SK-N-SH treated with all-trans-retinoic acid at 6 μM for 48 hours (cell line): ENCODE results near the gene RBM44.

Experiments
- ATAC-seq: fragments of 200-7000 bp; cut with Tn5 transposase; 3 replicates; pipeline ENCODE4 v1.9.1; 2020; ENCODE audit warnings: mild to moderate bottlenecking, moderate library complexity
- ARNTL ChIP-seq: fragments of 450-650 bp; formaldehyde crosslinking; IDR thresholded peaks from 2 replicates; pipeline ENCODE4 v1.5.0; 2020; ENCODE audit warnings: low read depth, mild to moderate bottlenecking, moderate library complexity, borderline replicate concordance
- BACH2 ChIP-seq: fragments of 250-450 bp; sonication (Bioruptor Pico); IDR thresholded peaks from 2 replicates; pipeline ENCODE4 v1.9.0; 2021; ENCODE audit warnings: mild to moderate bottlenecking, borderline replicate concordance
- CSDC2 ChIP-seq: fragments of 250-450 bp; sonication (Bioruptor Pico); IDR thresholded peaks from 2 replicates; pipeline ENCODE4 v1.5.0; 2020; ENCODE audit warnings: mild to moderate bottlenecking, moderate library complexity
- CSRNP3 ChIP-seq: fragments of 250-450 bp; sonication (Bioruptor Pico); IDR thresholded peaks from 2 replicates; pipeline ENCODE4 v1.5.1; 2021; ENCODE audit warnings: mild to moderate bottlenecking, moderate library complexity
- ESRRG ChIP-seq: fragments of 250-450 bp; sonication (Bioruptor Pico); IDR thresholded peaks from 2 replicates; pipeline ENCODE4 v1.6.1; 2021; ENCODE audit warnings: mild to moderate bottlenecking
- GLIS3 ChIP-seq: fragments of 250-450 bp; sonication (Bioruptor Pico); IDR thresholded peaks from 2 replicates; pipeline ENCODE4 v1.5.0; 2020; ENCODE audit warnings: mild to moderate bottlenecking, moderate library complexity
- ISL1 ChIP-seq: fragments of 250-450 bp; sonication (Bioruptor Pico); IDR thresholded peaks from 2 replicates; pipeline ENCODE4 v2.1.2; 2022; ENCODE audit warnings: mild to moderate bottlenecking, moderate library complexity
- OSR1 ChIP-seq: fragments of 250-450 bp; sonication (Bioruptor Pico); IDR thresholded peaks from 2 replicates; pipeline ENCODE4 v1.8.0; 2022; ENCODE audit warnings: moderate library complexity, mild to moderate bottlenecking, inconsistent platforms
- PATZ1 ChIP-seq: fragments of 250-450 bp; sonication (Bioruptor Pico); IDR thresholded peaks from 2 replicates; pipeline ENCODE4 v1.8.0; 2020; ENCODE audit warnings: mild to moderate bottlenecking, moderate library complexity, borderline replicate concordance
- POU6F1 ChIP-seq: fragments of 250-450 bp; sonication (Bioruptor Pico); IDR thresholded peaks from 2 replicates; pipeline ENCODE4 v1.8.0; 2021; ENCODE audit warnings: low read depth, mild to moderate bottlenecking, moderate library complexity, borderline replicate concordance
- PPARA ChIP-seq: fragments of 250-450 bp; sonication (Bioruptor Pico); IDR thresholded peaks from 2 replicates; pipeline ENCODE4 v1.5.0; 2020; ENCODE audit warnings: mild to moderate bottlenecking, borderline replicate concordance
- RARB ChIP-seq: fragments of 250-450 bp; sonication (Bioruptor Pico); IDR thresholded peaks from 2 replicates; pipeline ENCODE4 v1.8.0; 2021; ENCODE audit warnings: mild to moderate bottlenecking, moderate library complexity
- SNAI2 ChIP-seq: fragments of 250-450 bp; sonication (Bioruptor Pico); IDR thresholded peaks from 2 replicates; pipeline ENCODE4 v1.5.0; 2020; ENCODE audit warnings: mild to moderate bottlenecking, moderate library complexity
- TCF4 ChIP-seq: fragments of 250-450 bp; sonication (Bioruptor Pico); IDR thresholded peaks from 2 replicates; pipeline ENCODE4 v1.8.0; 2021; ENCODE audit warnings: mild to moderate bottlenecking, moderate library complexity, borderline replicate concordance
- TOX ChIP-seq: fragments of 250-450 bp; sonication (Bioruptor Pico); IDR thresholded peaks from 2 replicates; pipeline ENCODE4 v1.8.0; 2021; ENCODE audit warnings: mild to moderate bottlenecking, moderate library complexity, borderline replicate concordance
- TSHZ2 ChIP-seq: fragments of 250-450 bp; sonication (Bioruptor Pico); IDR thresholded peaks from 2 replicates; pipeline ENCODE4 v1.5.0; 2020; ENCODE audit warnings: mild to moderate bottlenecking, moderate library complexity
- ZC3H10 ChIP-seq: fragments of 250-450 bp; sonication (Bioruptor Pico); IDR thresholded peaks from 2 replicates; pipeline ENCODE4 v1.5.1; 2021; ENCODE audit warnings: mild to moderate bottlenecking, moderate library complexity
- ZFP3 ChIP-seq: fragments of 250-450 bp; sonication (Bioruptor Pico); IDR thresholded peaks from 2 replicates; pipeline ENCODE4 v1.5.0; 2020; ENCODE audit warnings: mild to moderate bottlenecking, moderate library complexity
- ZFP30 ChIP-seq: fragments of 450-650 bp; formaldehyde crosslinking; IDR thresholded peaks from 2 replicates; pipeline ENCODE4 v1.5.0; 2022; ENCODE audit warnings: mild to moderate bottlenecking, moderate library complexity
- ZNF565 ChIP-seq: fragments of 450-650 bp; formaldehyde crosslinking; conservative IDR thresholded peaks from 2 replicates; pipeline ENCODE4 v1.5.0; 2020; ENCODE audit warnings: low read depth, mild to moderate bottlenecking, moderate library complexity
- ZNF70 ChIP-seq: fragments of 450-650 bp; formaldehyde crosslinking; IDR thresholded peaks from 2 replicates; pipeline ENCODE4 v1.5.0; 2020; ENCODE audit warnings: mild to moderate bottlenecking, moderate library complexity
- ZNF8 ChIP-seq: fragments of 450-650 bp; formaldehyde crosslinking; IDR thresholded peaks from 2 replicates; pipeline ENCODE4 v1.5.0; 2020; ENCODE audit warnings: mild to moderate bottlenecking, moderate library complexity

The RBM44 gene

GRCh38 chr2:237815637-237816036 lies 17.1 kb downstream of the RBM44 start:
- ATAC-seq, result no peak

GRCh38 chr2:237816531-237816930 lies 18.0 kb downstream of the RBM44 start:
- ATAC-seq, result no peak
- TF ChIP-seq ZFP3 (CRISPR knock-in tag) (no peak), TCF4 (no peak), GLIS3 (CRISPR knock-in tag) (no peak), ARNTL (CRISPR knock-in tag) (no peak), ZNF565 (CRISPR knock-in tag) (no peak), ZC3H10 (no peak), ESRRG (CRISPR knock-in tag) (no peak), SNAI2 (CRISPR knock-in tag) (no peak)

More at GRCh38 chr2:237815637-237816036, 17.1 kb downstream of the RBM44 start:
- no peak for TF ChIP-seq TOX (CRISPR knock-in tag)
- TF ChIP-seq BACH2 (CRISPR knock-in tag), result no peak
- TF ChIP-seq POU6F1 (CRISPR knock-in tag), result no peak
- no peak for TF ChIP-seq ARNTL (CRISPR knock-in tag)
- TF ChIP-seq RARB, result no peak
- no peak for TF ChIP-seq ISL1 (CRISPR knock-in tag)
- TF ChIP-seq PATZ1 (CRISPR knock-in tag), result no peak
- TF ChIP-seq ZC3H10, result no peak
- no peak for TF ChIP-seq ZFP3 (CRISPR knock-in tag)
- TF ChIP-seq SNAI2 (CRISPR knock-in tag), result no peak
- no peak for TF ChIP-seq PPARA (CRISPR knock-in tag)
- TF ChIP-seq ZNF70, result no peak
- no peak for TF ChIP-seq TCF4
- TF ChIP-seq ESRRG (CRISPR knock-in tag), result no peak
- no peak for TF ChIP-seq CSRNP3
- TF ChIP-seq GLIS3 (CRISPR knock-in tag), result no peak
- TF ChIP-seq ZNF565 (CRISPR knock-in tag), result no peak
- no peak for TF ChIP-seq TSHZ2 (CRISPR knock-in tag)
- TF ChIP-seq, all 23 proteins: peak for 0

GRCh38 chr2:237818066-237818473 lies 19.5 kb downstream of the RBM44 start:
- ATAC-seq, result peak; percentile 89
- TF ChIP-seq RARB (no peak), ESRRG (CRISPR knock-in tag) (no peak), ZNF8 (CRISPR knock-in tag) (no peak), GLIS3 (CRISPR knock-in tag) (no peak), ISL1 (CRISPR knock-in tag) (peak; percentile 35; the same call in 1 of the 2 replicates), TCF4 (no peak), CSRNP3 (no peak)

GRCh38 chr2:237819231-237819630 lies 20.7 kb downstream of the RBM44 start:
- peak; percentile 57 for ATAC-seq
- no peak for TF ChIP-seq TCF4
- no peak for TF ChIP-seq ZFP30 (CRISPR knock-in tag)
- TF ChIP-seq ZNF8 (CRISPR knock-in tag), result no peak
- no peak for TF ChIP-seq TOX (CRISPR knock-in tag)
- no peak for TF ChIP-seq OSR1 (CRISPR knock-in tag)
- no peak for TF ChIP-seq GLIS3 (CRISPR knock-in tag)
- no peak for TF ChIP-seq ZNF70
- TF ChIP-seq CSDC2 (CRISPR knock-in tag), result no peak
- TF ChIP-seq BACH2 (CRISPR knock-in tag), result no peak
- no peak for TF ChIP-seq RARB
- no peak for TF ChIP-seq ARNTL (CRISPR knock-in tag)
- no peak for TF ChIP-seq PPARA (CRISPR knock-in tag)
- TF ChIP-seq PATZ1 (CRISPR knock-in tag), result no peak
- no peak for TF ChIP-seq ESRRG (CRISPR knock-in tag)
- TF ChIP-seq SNAI2 (CRISPR knock-in tag), result no peak
